SK-N-SH (cell line): ENCODE measurements around the gene DCAF16. TPM values are rescaled to one million over a fixed set of nuclear protein-coding genes. Genes with fewer than 3 reads are reported as not detected.

Experiments used
- CTCF ChIA-PET: fragments of 300-600, 350-600 bp; formaldehyde crosslinking; extraction: SDS; loops from one replicate; lab custom pipeline; 2021; lab: Yijun Ruan, JAX
- POLR2A ChIA-PET: fragments of 350-600 bp; sonication (Branson Sonifier 250); formaldehyde crosslinking; extraction: SDS; loops from one replicate; lab custom pipeline; 2020; ENCODE audit warnings: antibody characterized with exemption, inconsistent platforms; lab: Yijun Ruan, JAX
- DNase-seq: peaks from one replicate; pipeline ENCODE4 v3.0.0; 2012
- H2AFZ ChIP-seq: fragments of 200-600 bp; sonication (generic); 2 replicates; pipeline ENCODE4 v1.8.1; 2016; ENCODE audit warnings: antibody characterized with exemption, mild to moderate bottlenecking, low read depth
- H3F3A ChIP-seq: fragments of 200-600 bp; sonication (generic); replicated peaks from 2 replicates; pipeline ENCODE3; 2016; ENCODE audit warnings: antibody characterized with exemption, mild to moderate bottlenecking; ENCODE audit not compliant: insufficient read depth
- H3K27ac ChIP-seq, 2 experiments: fragments of 200-500 bp in 1 of 2; fragments of 200-600 bp in 1 of 2; sonication (Bioruptor generic) in 1 of 2; sonication (generic), shearing (Covaris generic) in 1 of 2; 2 replicates each; pipeline versions ENCODE4 v1.5.1 to v1.6.1; 2014 to 2016; ENCODE audit warnings: low read depth in 2 of 2, inconsistent platforms in 1 of 2, low read length in 1 of 2, mild to moderate bottlenecking in 1 of 2, mixed read lengths in 1 of 2
- H3K27me3 ChIP-seq: fragments of 200-600 bp; sonication (generic), shearing (Covaris generic); 2 replicates; pipeline ENCODE4 v1.6.1; 2016; ENCODE audit warnings: mixed run types; ENCODE audit not compliant: insufficient read depth
- H3K36me3 ChIP-seq, 2 experiments: fragments of 200-500 bp in 1 of 2; fragments of 200-600 bp in 1 of 2; sonication (Bioruptor generic) in 1 of 2; sonication (generic) in 1 of 2; replicated peaks in 1 of 2; 2 replicates each; pipeline versions ENCODE3 to v1.5.1; 2014 to 2016; ENCODE audit warnings: low read length in 1 of 2, mild to moderate bottlenecking in 1 of 2; ENCODE audit not compliant: insufficient read depth in 2 of 2, control insufficient read depth in 1 of 2
- H3K4me1 ChIP-seq, 2 experiments: fragments of 200-500 bp in 1 of 2; fragments of 200-600 bp in 1 of 2; sonication (Bioruptor generic) in 1 of 2; sonication (generic), shearing (Covaris generic) in 1 of 2; 2 replicates each; pipeline versions ENCODE4 v1.5.1 to v1.6.1; 2014 to 2016; ENCODE audit warnings: low read depth in 1 of 2, low read length in 1 of 2, mixed run types in 1 of 2; ENCODE audit not compliant: insufficient read depth in 2 of 2, control insufficient read depth in 1 of 2
- H3K4me2 ChIP-seq: fragments of 200-600 bp; sonication (generic), shearing (Covaris generic); 2 replicates; pipeline ENCODE4 v1.6.1; 2017; ENCODE audit warnings: mixed run types
- H3K4me3 ChIP-seq, 2 experiments: fragments of 200-500 bp in 1 of 2; fragments of 200-600 bp in 1 of 2; sonication (Bioruptor generic) in 1 of 2; sonication (generic), shearing (Covaris generic) in 1 of 2; 2 replicates each; pipeline versions ENCODE4 v1.5.1 to v1.8.1; 2014 to 2016; ENCODE audit warnings: low read depth in 2 of 2, inconsistent platforms in 1 of 2, low read length in 1 of 2, mild to moderate bottlenecking in 1 of 2, mixed read lengths in 1 of 2, moderate library complexity in 1 of 2
- H3K79me2 ChIP-seq: fragments of 200-600 bp; sonication (generic); 2 replicates; pipeline ENCODE4 v1.8.1; 2017; ENCODE audit warnings: mild to moderate bottlenecking; ENCODE audit not compliant: insufficient read depth
- H3K9ac ChIP-seq: fragments of 200-600 bp; sonication (generic); 2 replicates; pipeline ENCODE4 v1.6.1; 2017; ENCODE audit warnings: mixed run types
- H3K9me2 ChIP-seq: fragments of 200-600 bp; sonication (generic); 2 replicates; pipeline ENCODE4 v1.6.1; 2017; ENCODE audit warnings: mixed run types
- H3K9me3 ChIP-seq: fragments of 200-600 bp; sonication (generic); 2 replicates; pipeline ENCODE4 v1.6.1; 2017; ENCODE audit warnings: mixed run types, mild to moderate bottlenecking, moderate library complexity
- H4K20me1 ChIP-seq: fragments of 200-600 bp; sonication (generic); 2 replicates; pipeline ENCODE4 v1.6.1; 2017; ENCODE audit warnings: mild to moderate bottlenecking, mixed run types; ENCODE audit not compliant: insufficient read depth
- ELF1 ChIP-seq: IDR thresholded peaks from 2 replicates; pipeline ENCODE4 v1.4.0; 2012
- FOXJ3 ChIP-seq: sonication (generic); formaldehyde crosslinking; IDR thresholded peaks from 2 replicates; pipeline ENCODE4 v1.5.1; 2020; ENCODE audit warnings: mild to moderate bottlenecking, missing genetic modification reagents
- FOXM1 ChIP-seq: IDR thresholded peaks from 2 replicates; pipeline ENCODE4 v1.4.0; 2012; ENCODE audit warnings: low read depth, mild to moderate bottlenecking
- JUND ChIP-seq: IDR thresholded peaks from 2 replicates; pipeline ENCODE4 v1.4.0; 2012
- MAX ChIP-seq: IDR thresholded peaks from 2 replicates; pipeline ENCODE4 v1.4.0; 2012; ENCODE audit warnings: low read depth
- MEF2A ChIP-seq: IDR thresholded peaks from 2 replicates; pipeline ENCODE4 v1.4.0; 2012; ENCODE audit warnings: low read depth, borderline replicate concordance
- NFIC ChIP-seq: IDR thresholded peaks from 2 replicates; pipeline ENCODE4 v1.4.0; 2012; ENCODE audit warnings: borderline replicate concordance
- PBX3 ChIP-seq: IDR thresholded peaks from 2 replicates; pipeline ENCODE4; 2012
- POLR2AphosphoS5 ChIP-seq: IDR thresholded peaks from 2 replicates; pipeline ENCODE4 v1.6.1; 2012; ENCODE audit warnings: low read depth, low read length
- RAD21 ChIP-seq: IDR thresholded peaks from 2 replicates; pipeline ENCODE4 v1.6.1; 2012; ENCODE audit warnings: mild to moderate bottlenecking, low read length
- REST ChIP-seq: IDR thresholded peaks from 2 replicates; pipeline ENCODE4 v1.6.1; 2012; ENCODE audit warnings: mild to moderate bottlenecking, low read depth, low read length, moderate library complexity
- SIN3A ChIP-seq: IDR thresholded peaks from 2 replicates; pipeline ENCODE4 v1.6.1; 2012; ENCODE audit warnings: low read depth, mild to moderate bottlenecking, low read length, moderate library complexity, borderline replicate concordance
- TAF1 ChIP-seq: IDR thresholded peaks from 2 replicates; pipeline ENCODE4 v1.6.1; 2012; ENCODE audit warnings: low read depth, mild to moderate bottlenecking, low read length, moderate library complexity, borderline replicate concordance
- TCF12 ChIP-seq: IDR thresholded peaks from 2 replicates; pipeline ENCODE4 v1.4.0; 2012
- WGBS: methylation state at CpG from one replicate; pipeline ENCODE4 v1.1.6; 2017; ENCODE audit warnings: low lambda C conversion rate; 5-methylcytosine and 5-hydroxymethylcytosine counted together
- polyA plus RNA-seq, 3 experiments: library from polyadenylated mRNA; depleted of rRNA; stranded (reverse); fragments of >200 nt; gene quantifications; 2 replicates each; pipeline ENCODE4 v1.2.3, GENCODE V29; 2012

Gene DCAF16
- polyA plus RNA-seq, 1 of the 3 experiments (the other 2 are of a cell fraction) = 23.5 TPM

- peak; percentile 63 for DNase-seq
- no peaks in the 10 kb centered on the region for H3K27me3 ChIP-seq
- no peak within 1 kb of the TSS for H3K27ac ChIP-seq
- no peak within 1 kb of the TSS for H2AFZ ChIP-seq
- H3K79me2 ChIP-seq = no peaks in the 10 kb centered on the region
- 47% methylated on average over 46 of the region's 82 CpGs for WGBS
- H4K20me1 ChIP-seq = no peaks in the 10 kb centered on the region
- 0 out of 2 replicates have a peak within 1 kb of the TSS, but pooled peaks have one; percentile 57 for H3K4me2 ChIP-seq
- no peaks in the 10 kb centered on the region for H3K9me3 ChIP-seq
- no peaks in the 10 kb centered on the region for H3F3A ChIP-seq
- TF ChIP-seq RAD21 = no peak
- no peak for TF ChIP-seq TCF12
- TF ChIP-seq MAX = 0 out of 2 replicates have a peak, but pooled peaks have one; percentile 21
- TF ChIP-seq REST = no peak
- TF ChIP-seq ELF1 = no peak
- H3K4me3 ChIP-seq = peak within 1 kb of the TSS in 1 of 2 experiments; percentile 26; a peak in 2 of 4 replicates
- no peaks in the 10 kb centered on the region for H3K36me3 ChIP-seq
- no peaks in the 10 kb centered on the region for H3K9me2 ChIP-seq
- ChIA-PET POLR2A (no interaction called here), CTCF (interaction anchor here (1.4 to 1.5 kb wide), 2 partner anchors 93 to 233 kb away, joined by 3 to 4 read pairs; no protein-coding TSS in a partner anchor)
- no peaks in the 10 kb centered on the region; a peak in 2 of 4 replicates for H3K4me1 ChIP-seq
- no peak within 1 kb of the TSS for H3K9ac ChIP-seq
These were observed 29.0 kb downstream of the DCAF16 start, which contains the start of gene FAM184B for GRCh38 chr4:17781300-17782287. Gene FAM184B, minus strand, starts transcription at chr4:17781621. Its CDS starts 322 bp downstream, at chr4:17781299.

GRCh38 chr4:17780501-17781299, 29.9 kb downstream of the DCAF16 start:
- Histone ChIP-seq H3K4me1 (no peaks in the 10 kb centered on the region; a peak in 2 of 4 replicates), H3K27me3 (no peaks in the 10 kb centered on the region), H3K4me2 (0 out of 2 replicates have a peak overlapping the region, but pooled peaks have one; percentile 57), H4K20me1 (no peaks in the 10 kb centered on the region), H3K36me3 (no peaks in the 10 kb centered on the region), H3F3A (no peaks in the 10 kb centered on the region), H3K27ac (no peak overlapping the region), H3K9me2 (no peaks in the 10 kb centered on the region), H2AFZ (no peak overlapping the region), H3K79me2 (no peaks in the 10 kb centered on the region), H3K9me3 (no peaks in the 10 kb centered on the region), H3K4me3 (peak overlapping the region in 1 of 2 experiments; percentile 26; a peak in 1 of 4 replicates), H3K9ac (no peak overlapping the region)
- POLR2A ChIA-PET = no interaction called here
- WGBS = 68% methylated on average over 11 of the region's 31 CpGs
- CTCF ChIA-PET = interaction anchor here (1.4 kb wide), 1 partner anchor 92 kb away, joined by 4 read pairs; no protein-coding TSS in a partner anchor
- no peak for DNase-seq
- TF ChIP-seq NFIC = no peak
- TF ChIP-seq PBX3 = no peak
- TF ChIP-seq SIN3A = no peak
- no peak for TF ChIP-seq TAF1
- TF ChIP-seq FOXJ3 (CRISPR knock-in tag) = no peak
- no peak for TF ChIP-seq FOXM1
- TF ChIP-seq TCF12 = no peak
- no peak for TF ChIP-seq JUND
- TF ChIP-seq REST = no peak
- TF ChIP-seq MEF2A = no peak
- TF ChIP-seq POLR2AphosphoS5 = no peak
